IMR-90 (cell line): ENCODE data around the gene PACSIN3. TPM values are rescaled to one million over a fixed set of nuclear protein-coding genes. Genes with fewer than 3 reads are reported as not detected.

Experiments
- ATAC-seq: fragments of 200-7000 bp; cut with Tn5 transposase; 2 replicates; pipeline ENCODE4 v1.9.1; 2020; ENCODE audit warnings: low read depth, mild to moderate bottlenecking, moderate library complexity
- BruUV-seq: library from RNA; stranded (reverse); fragments of 400-500 nt; replicated peaks from 2 replicates; lab custom pipeline; 2021; lab: Mats Ljungman, UMichigan
- CTCF ChIA-PET: fragments of 300-600 bp; formaldehyde crosslinking; extraction: SDS; loops from one replicate; lab custom pipeline; 2021; ENCODE audit warnings: antibody characterized with exemption; lab: Yijun Ruan, JAX
- POLR2A ChIA-PET: fragments of 300-600 bp; sonication (Branson Sonifier 250); formaldehyde crosslinking; loops from one replicate; lab custom pipeline; 2022; ENCODE audit warnings: antibody characterized with exemption; ENCODE audit not compliant: unreplicated experiment; lab: Charles Lee
- DNase-seq: peaks from one replicate; pipeline ENCODE4 v3.0.0; 2013
- H2AFZ ChIP-seq: replicated peaks from 2 replicates; pipeline ENCODE3; 2013; ENCODE audit warnings: low read length, mild to moderate bottlenecking; ENCODE audit not compliant: poor library complexity
- H2AK5ac ChIP-seq: 2 replicates; pipeline ENCODE4 v1.6.1; 2013; ENCODE audit warnings: low read depth, low read length, inconsistent platforms
- H2AK9ac ChIP-seq: replicated peaks from 2 replicates; pipeline ENCODE3; 2013; ENCODE audit warnings: mild to moderate bottlenecking, low read depth, low read length, moderate library complexity; ENCODE audit not compliant: poor library complexity
- H2BK120ac ChIP-seq: 2 replicates; pipeline ENCODE4 v1.6.1; 2013; ENCODE audit warnings: low read depth, low read length, inconsistent platforms
- H2BK15ac ChIP-seq: 3 replicates; pipeline ENCODE4 v1.6.1; 2013; ENCODE audit warnings: low read depth, low read length, inconsistent platforms
- H2BK20ac ChIP-seq: 2 replicates; pipeline ENCODE4 v1.6.1; 2013; ENCODE audit warnings: low read depth, mild to moderate bottlenecking, inconsistent platforms, low read length, moderate library complexity
- H2BK5ac ChIP-seq: 2 replicates; pipeline ENCODE4 v1.6.1; 2013; ENCODE audit warnings: mild to moderate bottlenecking, low read depth, low read length, inconsistent platforms; ENCODE audit not compliant: poor library complexity, severe bottlenecking
- H3K14ac ChIP-seq: replicated peaks from 2 replicates; pipeline ENCODE4 v1.6.1; 2013; ENCODE audit warnings: low read depth, low read length, inconsistent platforms
- H3K18ac ChIP-seq: 2 replicates; pipeline ENCODE4 v1.6.1; 2013; ENCODE audit warnings: low read depth, low read length, control low read depth
- H3K23ac ChIP-seq: 2 replicates; pipeline ENCODE4 v1.6.1; 2013; ENCODE audit warnings: low read depth, low read length, inconsistent platforms
- H3K27ac ChIP-seq: 2 replicates; pipeline ENCODE4 v1.5.1; 2013; ENCODE audit warnings: mild to moderate bottlenecking, control low read depth, low read length; ENCODE audit not compliant: insufficient read depth
- H3K27me3 ChIP-seq: 2 replicates; pipeline ENCODE4 v1.6.1; 2013; ENCODE audit warnings: low read length; ENCODE audit not compliant: control insufficient read depth, insufficient read depth
- H3K36me3 ChIP-seq: 2 replicates; pipeline ENCODE4 v1.6.1; 2013; ENCODE audit warnings: low read length, mixed read lengths; ENCODE audit not compliant: control insufficient read depth, insufficient read depth
- H3K4ac ChIP-seq: 2 replicates; pipeline ENCODE4 v1.6.1; 2013; ENCODE audit warnings: low read depth, low read length, inconsistent platforms
- H3K4me1 ChIP-seq: 2 replicates; pipeline ENCODE4 v1.6.1; 2013; ENCODE audit warnings: low read length, mixed read lengths; ENCODE audit not compliant: control insufficient read depth, insufficient read depth
- H3K4me2 ChIP-seq: 2 replicates; pipeline ENCODE4 v1.6.1; 2013; ENCODE audit warnings: low read depth, mild to moderate bottlenecking, control low read depth, low read length, moderate library complexity
- H3K4me3 ChIP-seq: 2 replicates; pipeline ENCODE4 v1.5.1; 2013; ENCODE audit warnings: low read depth, mild to moderate bottlenecking, control low read depth, low read length, moderate library complexity; ENCODE audit not compliant: insufficient read depth
- H3K56ac ChIP-seq: 2 replicates; pipeline ENCODE4 v1.6.1; 2013; ENCODE audit warnings: low read length, inconsistent platforms; ENCODE audit not compliant: insufficient read depth; ENCODE audit errors: extremely low read depth
- H3K79me1 ChIP-seq, 2 experiments: 2 replicates each; pipeline ENCODE4 v1.6.1; 2013; ENCODE audit warnings: low read length in 2 of 2, inconsistent platforms in 1 of 2, low read depth in 1 of 2
- H3K9ac ChIP-seq: 2 replicates; pipeline ENCODE4 v1.6.1; 2013; ENCODE audit warnings: low read depth, low read length, control low read depth
- H3K9me1 ChIP-seq: 2 replicates; pipeline ENCODE4 v1.6.1; 2013; ENCODE audit warnings: low read length, inconsistent platforms; ENCODE audit not compliant: insufficient read depth
- H3K9me3 ChIP-seq: 2 replicates; pipeline ENCODE4 v1.6.1; 2013; ENCODE audit warnings: low read length; ENCODE audit not compliant: control insufficient read depth, insufficient read depth
- H4K20me1 ChIP-seq: 2 replicates; pipeline ENCODE4 v1.6.1; 2013; ENCODE audit warnings: low read length, inconsistent platforms; ENCODE audit not compliant: insufficient read depth
- H4K5ac ChIP-seq: 2 replicates; pipeline ENCODE4 v1.6.1; 2013; ENCODE audit warnings: mild to moderate bottlenecking, low read depth, low read length, control low read depth
- H4K8ac ChIP-seq, 2 experiments: 2 replicates each; pipeline ENCODE4 v1.6.1; 2013; ENCODE audit warnings: low read depth in 2 of 2, low read length in 2 of 2, control low read depth in 1 of 2, inconsistent platforms in 1 of 2
- H4K91ac ChIP-seq: 2 replicates; pipeline ENCODE4 v1.6.1; 2013; ENCODE audit warnings: low read depth, low read length, inconsistent platforms; ENCODE audit not compliant: insufficient read depth
- CEBPB ChIP-seq: IDR thresholded peaks from 2 replicates; pipeline ENCODE4 v1.6.1; 2012; ENCODE audit warnings: low read depth, low read length, improper control_type of control experiment
- CHD1 ChIP-seq: IDR thresholded peaks from 2 replicates; pipeline ENCODE4 v1.6.1; 2012; ENCODE audit warnings: low read depth, low read length, improper control_type of control experiment
- MAFK ChIP-seq: IDR thresholded peaks from 2 replicates; pipeline ENCODE4 v1.6.1; 2012; ENCODE audit warnings: low read depth, low read length, improper control_type of control experiment
- POLR2A ChIP-seq: IDR thresholded peaks from 2 replicates; pipeline ENCODE4 v1.6.1; 2012; ENCODE audit warnings: mild to moderate bottlenecking, low read depth, low read length
- RAD21 ChIP-seq: IDR thresholded peaks from 2 replicates; pipeline ENCODE4 v1.6.1; 2012; ENCODE audit warnings: low read length, improper control_type of control experiment
- RFX5 ChIP-seq: IDR thresholded peaks from 2 replicates; pipeline ENCODE4 v1.8.0; 2012; ENCODE audit warnings: low read depth, mild to moderate bottlenecking, low read length, moderate library complexity
- WGBS, 2 experiments: methylation state at CpG; one replicate each; pipeline versions ENCODE4 v1.1.5 to v1.1.7; 2013; ENCODE audit warnings: missing lambda C conversion rate in 2 of 2; ENCODE audit not compliant: insufficient read length in 1 of 2; ENCODE audit errors: extremely low coverage in 2 of 2; 5-methylcytosine and 5-hydroxymethylcytosine counted together
- dilution Hi-C: fragments of 300-500 bp; cut with HindIII; formaldehyde crosslinking; loops from one replicate; pipeline ENCODE4 v1.14.3; 2018; ENCODE audit warnings: low sequenced_read_pairs; ENCODE audit not compliant: unreplicated experiment
- in situ Hi-C: fragments of 300-500 bp; cut with MboI; formaldehyde crosslinking; loops from 3 replicates; pipeline ENCODE4 v1.14.3; 2019; ENCODE audit warnings: low sequenced_read_pairs, inconsistent platforms, mixed read lengths
- intact Hi-C: fragments of 100-400 bp; cut with micrococcal nuclease; formaldehyde crosslinking; loops from 2 replicates; pipeline ENCODE4 v1.10.0; 2022
- polyA plus RNA-seq, 3 experiments: library from polyadenylated mRNA; depleted of rRNA; stranded (reverse); fragments of >200 nt; gene quantifications; 2 replicates each; pipeline ENCODE4 v1.2.3, GENCODE V29; 2012; ENCODE audit warnings: low replicate concordance in 1 of 3
- total RNA-seq: library from RNA; depleted of rRNA; stranded (reverse); fragments of >200 nt; gene quantifications from 2 replicates; pipeline ENCODE4 v1.2.3, GENCODE V29; 2012
- TF ChIP-seq, protein P1 (sequence below): fragments of 150-350 bp; IDR thresholded peaks from 2 replicates; pipeline ENCODE4 v1.6.1; 2016; ENCODE audit warnings: low read depth, mild to moderate bottlenecking, low read length, moderate library complexity, borderline replicate concordance

The PACSIN3 gene
- total and polyA plus RNA-seq, 2 of the 4 experiments (the other 2 are of a cell fraction): 19.2 to 21.1 TPM

DNA sequence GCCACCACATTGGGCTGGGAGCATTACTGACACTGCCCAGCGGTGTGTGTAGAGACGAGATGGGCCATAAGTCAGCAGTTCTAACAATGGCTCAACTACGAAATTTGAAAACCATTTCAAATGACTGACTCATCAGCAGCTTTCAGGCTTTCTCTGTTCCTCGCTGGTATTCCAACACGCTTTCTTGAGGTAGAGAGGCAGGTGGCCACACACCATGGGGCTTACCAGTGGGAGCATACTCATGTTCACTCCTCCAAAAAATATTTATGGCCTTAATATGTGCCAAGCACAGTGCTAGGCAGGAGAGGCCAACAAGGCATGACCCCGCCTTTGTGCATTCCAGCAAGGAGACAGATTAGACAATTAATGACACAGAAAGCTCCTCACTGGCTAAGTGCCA is 29.9 kb downstream of the PACSIN3 start:
- Histone ChIP-seq H3K4ac (no peak overlapping the region), H3K27ac (no peak overlapping the region), H3K79me1 (peaks cover 0 to 14% of the 10 kb centered on the region in 2 experiments; a peak in 1 of 4 replicates), H2AK9ac (peak overlapping the region; percentile 45), H3K4me2 (no peak overlapping the region), H3K56ac (no peak overlapping the region), H3K4me1 (peaks cover 10% of the 10 kb centered on the region), H4K20me1 (peaks cover 13% of the 10 kb centered on the region), H2BK20ac (no peak overlapping the region), H3K4me3 (no peak overlapping the region), H2BK120ac (no peak overlapping the region), H4K91ac (peak overlapping the region; percentile 4; the same call in 1 of the 2 replicates), H3K23ac (no peak overlapping the region), H2AK5ac (peak overlapping the region; percentile 8; the same call in 1 of the 2 replicates), H3K36me3 (no peaks in the 10 kb centered on the region), H2BK15ac (no peak overlapping the region), H4K5ac (no peak overlapping the region), H4K8ac (no peak overlapping the region), H3K18ac (no peak overlapping the region), H3K9me3 (no peaks in the 10 kb centered on the region), H3K14ac (peak overlapping the region; percentile 24; the same call in 1 of the 2 replicates), H3K27me3 (no peaks in the 10 kb centered on the region), H3K9me1 (peaks cover 12% of the 10 kb centered on the region; the same call in 1 of the 2 replicates), H3K9ac (no peak overlapping the region), H2BK5ac (no peak overlapping the region), H2AFZ (no peak overlapping the region)
- ChIA-PET CTCF (no interaction called here), POLR2A (no interaction called here)
- in situ Hi-C loops: loop anchor here (10.0 kb wide), 1 partner anchor 242 kb away; the partner anchor contains the start of gene LRP4
- BruUV-seq: no TSS peak
- DNase-seq (peak; percentile 25), ATAC-seq (no peak)
- 100% methylated on average over 2 of the region's 6 CpGs; no CpG with 5 or more reads in 1 of the 2 experiments for WGBS, 2 experiments
- intact Hi-C loops: no loop called here
- 0 out of 2 replicates have a peak, but pooled peaks have one; percentile 5 for TF ChIP-seq MAFK
- TF ChIP-seq CEBPB: no peak
- TF ChIP-seq CHD1: no peak
- no peak for TF ChIP-seq RAD21
- TF ChIP-seq, protein P1, sequence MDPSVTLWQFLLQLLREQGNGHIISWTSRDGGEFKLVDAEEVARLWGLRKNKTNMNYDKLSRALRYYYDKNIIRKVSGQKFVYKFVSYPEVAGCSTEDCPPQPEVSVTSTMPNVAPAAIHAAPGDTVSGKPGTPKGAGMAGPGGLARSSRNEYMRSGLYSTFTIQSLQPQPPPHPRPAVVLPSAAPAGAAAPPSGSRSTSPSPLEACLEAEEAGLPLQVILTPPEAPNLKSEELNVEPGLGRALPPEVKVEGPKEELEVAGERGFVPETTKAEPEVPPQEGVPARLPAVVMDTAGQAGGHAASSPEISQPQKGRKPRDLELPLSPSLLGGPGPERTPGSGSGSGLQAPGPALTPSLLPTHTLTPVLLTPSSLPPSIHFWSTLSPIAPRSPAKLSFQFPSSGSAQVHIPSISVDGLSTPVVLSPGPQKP: no peak
- no peak for TF ChIP-seq POLR2A
- TF ChIP-seq RFX5: no peak
- dilution Hi-C loops: no loop called here
